Left lung (tissue), 10 donors: ENCODE results near the gene HES2. TPM values are rescaled to one million over a fixed set of nuclear protein-coding genes. Genes with fewer than 3 reads are reported as not detected.

Experiments used
- ATAC-seq: fragments of 200-7000 bp; cut with Tn5 transposase; one replicate; pipeline ENCODE4 v1.9.1; 2020; ENCODE audit warnings: moderate library complexity
- DNase-seq, 4 donors: peaks; one replicate each; pipeline ENCODE4 v3.0.0-alpha.2; 2013 to 2020
- H3K27ac ChIP-seq, 2 donors: fragments of 200-600 bp; sonication (generic) in 1 of 2; one replicate each; pipeline versions ENCODE4 v1.5.0 to v1.8.0; 2020 to 2021
- H3K27me3 ChIP-seq, 2 donors: fragments of 200-600 bp; sonication (generic) in 1 of 2; one replicate each; pipeline versions ENCODE4 v1.5.0 to v1.8.0; 2020 to 2021
- H3K36me3 ChIP-seq, 2 donors: fragments of 200-600 bp; sonication (generic) in 1 of 2; one replicate each; pipeline versions ENCODE4 v1.5.0 to v1.8.0; 2020 to 2021
- H3K4me1 ChIP-seq, 2 donors: fragments of 200-600 bp; one replicate each; pipeline ENCODE4 v1.8.0; 2021
- H3K4me3 ChIP-seq, 2 donors: fragments of 200-600 bp; sonication (generic) in 1 of 2; one replicate each; pipeline versions ENCODE4 v1.5.0 to v1.8.0; 2020 to 2021; ENCODE audit warnings: mild to moderate bottlenecking in 1 of 2
- H3K9me3 ChIP-seq, 2 donors: fragments of 200-600 bp; sonication (generic) in 1 of 2; one replicate each; pipeline versions ENCODE4 v1.5.0 to v1.8.0; 2020 to 2021
- CTCF ChIP-seq, 2 donors: fragments of 200-600 bp; sonication (generic) in 1 of 2; IDR thresholded peaks; one replicate each; pipeline versions ENCODE4 v1.5.0 to v1.8.0; 2021; ENCODE audit warnings: antibody characterized with exemption in 2 of 2
- intact Hi-C, 2 donors: fragments of 100-400 bp; cut with DNase I; formaldehyde crosslinking; loops; one replicate each; pipeline versions ENCODE4 v1.11.2 to v1.14.2; 2022
- polyA plus RNA-seq, 6 donors: library from polyadenylated mRNA; unstranded; fragments of 120-200 nt; gene quantifications; one replicate each; pipeline ENCODE4 v1.2.1, GENCODE V29; 2013; ENCODE audit not compliant: insufficient read length in 6 of 6
- total RNA-seq, 2 donors: library from RNA; stranded (reverse); fragmentation: NEBNext Ultra II Directional; extraction: Animal tissue kit (Norgen Biotek cat#: 25700); gene quantifications; one replicate each; pipeline ENCODE4 v1.2.1, GENCODE V29; 2021
- donor health status: DM: no; HTN: yes; CAD: no.
- donor health status: DM: no; HTN: no; CAD: no.

The HES2 gene
- total and polyA plus RNA-seq, 8 donors, result 0.06 to 6.6 (median 0.18) TPM

- H3K4me3 ChIP-seq, result no peak overlapping the region
- DNase-seq (peak in 1 of 4 donors; percentile 71), ATAC-seq (no peak)
Measured at GRCh38 chr1:6427441-6428390, 8.0 kb upstream of the HES2 start.

GRCh38 chr1:6426972-6427350, 7.2 kb upstream of the HES2 start:
- TF ChIP-seq CTCF (IDR thresholded peaks at IDR 0.05), result no peak
- Histone ChIP-seq H3K27ac (no peak overlapping the region), H3K9me3 (no peaks in the 10 kb centered on the region), H3K4me1 (peaks cover 9 to 24% of the 10 kb centered on the region in 2 donors), H3K27me3 (peaks cover 32 to 96% of the 10 kb centered on the region in 2 donors), H3K4me3 (no peak overlapping the region), H3K36me3 (no peaks in the 10 kb centered on the region)
- intact Hi-C loops, result no loop called here
- DNase-seq (no peak), ATAC-seq (no peak)

More at GRCh38 chr1:6427441-6428390, 8.0 kb upstream of the HES2 start:
- peaks cover 32 to 93% of the 10 kb centered on the region in 2 donors for H3K27me3 ChIP-seq
- H3K36me3 ChIP-seq, result no peaks in the 10 kb centered on the region
- no peak overlapping the region for H3K27ac ChIP-seq
- H3K9me3 ChIP-seq, result no peaks in the 10 kb centered on the region
- peaks cover 9 to 24% of the 10 kb centered on the region in 2 donors for H3K4me1 ChIP-seq
- no peak for TF ChIP-seq CTCF (IDR thresholded peaks at IDR 0.05)
- intact Hi-C loops, result no loop called here

- no peak for TF ChIP-seq CTCF (IDR thresholded peaks at IDR 0.05)
- ATAC-seq, result no peak
- intact Hi-C loops, result no loop called here
Measured at GRCh38 chr1:6426277-6426971, 6.7 kb upstream of the HES2 start.

GRCh38 chr1:6425658-6426057, 5.9 kb upstream of the HES2 start:
- peaks cover 9 to 25% of the 10 kb centered on the region in 2 donors for H3K4me1 ChIP-seq
- H3K4me3 ChIP-seq, result no peak overlapping the region
- ATAC-seq (no peak), DNase-seq (no peak)
- H3K27ac ChIP-seq, result no peak overlapping the region
- H3K27me3 ChIP-seq, result peaks cover 37 to 100% of the 10 kb centered on the region in 2 donors
- no peaks in the 10 kb centered on the region for H3K9me3 ChIP-seq
- no peaks in the 10 kb centered on the region for H3K36me3 ChIP-seq
- intact Hi-C loops, result no loop called here
- no peak for TF ChIP-seq CTCF (IDR thresholded peaks at IDR 0.05)

More at GRCh38 chr1:6426277-6426971, 6.7 kb upstream of the HES2 start:
- H3K4me3 ChIP-seq, result no peak overlapping the region
- H3K27me3 ChIP-seq, result peaks cover 32 to 100% of the 10 kb centered on the region in 2 donors
- H3K36me3 ChIP-seq, result no peaks in the 10 kb centered on the region
- no peak for DNase-seq
- no peak overlapping the region for H3K27ac ChIP-seq
- H3K4me1 ChIP-seq, result peaks cover 9 to 24% of the 10 kb centered on the region in 2 donors
- no peaks in the 10 kb centered on the region for H3K9me3 ChIP-seq
